Thyroid gland (tissue), 4 donors: Measurements from ENCODE around the gene METTL9.

ENCODE experiments used
- POLR2A ChIP-seq, 2 donors: fragments of 450-650 bp; IDR thresholded peaks; one replicate each; pipeline ENCODE4 v1.6.1; 2017; ENCODE audit warnings: antibody characterized with exemption in 2 of 2, mild to moderate bottlenecking in 2 of 2, moderate library complexity in 1 of 2
- TF ChIP-seq, protein P1 (sequence below), 6 experiments: fragments of 200-600 bp in 3 of 6; fragments of 450-650 bp in 3 of 6; sonication (generic) in 3 of 6; IDR thresholded peaks; one replicate each; pipeline ENCODE4 v1.5.1; 2016 to 2019; ENCODE audit warnings: antibody characterized with exemption in 6 of 6, mild to moderate bottlenecking in 2 of 6, inconsistent platforms in 1 of 6, moderate library complexity in 1 of 6

DNA sequence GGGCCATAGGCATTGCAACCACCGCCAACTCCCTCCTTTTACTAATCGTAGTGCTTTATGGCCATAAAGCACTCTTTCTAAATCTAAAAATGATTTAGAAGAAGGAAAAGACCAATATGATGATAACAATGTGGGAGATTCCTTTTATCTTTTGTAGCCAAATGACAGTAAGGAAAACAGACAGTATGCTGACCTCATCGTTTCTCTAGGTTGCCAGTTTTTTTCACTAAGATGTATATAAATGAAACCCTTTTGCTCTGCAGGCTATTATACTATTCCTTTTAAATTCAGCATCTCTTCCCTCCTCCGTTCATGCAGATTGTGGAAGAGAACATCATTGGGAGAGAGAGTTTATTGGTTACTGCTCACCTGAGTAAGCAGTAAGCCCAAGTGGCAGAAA lies 89.7 kb downstream of the METTL9 start:
- TF ChIP-seq POLR2A (IDR thresholded peaks at IDR 0.05): no peak
- TF ChIP-seq, protein P1, sequence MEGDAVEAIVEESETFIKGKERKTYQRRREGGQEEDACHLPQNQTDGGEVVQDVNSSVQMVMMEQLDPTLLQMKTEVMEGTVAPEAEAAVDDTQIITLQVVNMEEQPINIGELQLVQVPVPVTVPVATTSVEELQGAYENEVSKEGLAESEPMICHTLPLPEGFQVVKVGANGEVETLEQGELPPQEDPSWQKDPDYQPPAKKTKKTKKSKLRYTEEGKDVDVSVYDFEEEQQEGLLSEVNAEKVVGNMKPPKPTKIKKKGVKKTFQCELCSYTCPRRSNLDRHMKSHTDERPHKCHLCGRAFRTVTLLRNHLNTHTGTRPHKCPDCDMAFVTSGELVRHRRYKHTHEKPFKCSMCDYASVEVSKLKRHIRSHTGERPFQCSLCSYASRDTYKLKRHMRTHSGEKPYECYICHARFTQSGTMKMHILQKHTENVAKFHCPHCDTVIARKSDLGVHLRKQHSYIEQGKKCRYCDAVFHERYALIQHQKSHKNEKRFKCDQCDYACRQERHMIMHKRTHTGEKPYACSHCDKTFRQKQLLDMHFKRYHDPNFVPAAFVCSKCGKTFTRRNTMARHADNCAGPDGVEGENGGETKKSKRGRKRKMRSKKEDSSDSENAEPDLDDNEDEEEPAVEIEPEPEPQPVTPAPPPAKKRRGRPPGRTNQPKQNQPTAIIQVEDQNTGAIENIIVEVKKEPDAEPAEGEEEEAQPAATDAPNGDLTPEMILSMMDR (IDR thresholded peaks at IDR 0.05): no peak
